ENCODE data around the gene AFG3L2. TPM values are rescaled to one million over a fixed set of nuclear protein-coding genes. Genes with fewer than 3 reads are reported as not detected.

Gene AFG3L2
- total RNA-seq = 57.3 and 57.5 TPM in 2 replicates

DNA sequence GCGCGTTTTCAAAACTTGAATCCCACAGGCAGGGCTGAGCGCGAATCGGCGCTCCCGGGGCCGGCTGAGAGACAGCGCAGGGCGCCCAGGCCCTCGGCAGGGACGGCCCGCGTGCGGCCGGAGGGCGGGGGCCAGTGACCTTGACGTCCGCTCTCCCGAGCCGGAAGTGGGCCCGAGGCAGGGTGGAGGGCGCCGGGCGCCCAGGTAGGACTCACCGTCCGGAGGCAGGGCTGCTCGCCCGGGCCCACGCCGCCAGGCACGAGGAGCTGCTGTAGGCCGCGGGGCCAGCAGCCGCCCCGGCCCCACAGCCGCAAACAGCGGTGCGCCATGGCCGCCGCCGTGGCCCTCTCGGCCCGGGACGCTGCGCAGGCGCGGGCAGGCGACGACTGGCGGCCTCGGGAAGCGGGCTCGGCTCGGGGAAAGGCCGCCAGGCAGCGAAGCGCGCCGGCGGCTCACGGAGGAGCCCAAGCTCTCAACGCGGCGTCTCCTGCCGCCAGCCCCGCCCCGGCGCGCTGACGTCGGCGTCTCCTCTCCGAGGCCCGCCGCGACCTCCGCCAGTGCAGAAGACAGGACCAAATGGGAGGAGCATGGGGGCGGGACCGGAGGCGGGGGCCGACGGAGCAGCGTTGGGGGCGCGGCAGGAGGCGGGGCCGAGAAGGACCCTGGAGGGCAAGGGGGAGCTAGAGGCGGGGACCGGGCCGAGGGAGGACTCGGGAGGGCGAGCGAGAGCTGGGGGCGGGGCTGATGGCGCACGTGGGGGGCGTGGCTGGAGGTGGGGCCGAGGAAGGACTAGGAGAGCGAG, at the start of gene AFG3L2:
TSS of gene AFG3L2 (minus strand) at position 474 of the 802 bp plus-strand sequence. CDS start at position 329, 145 bp downstream.

DNA sequence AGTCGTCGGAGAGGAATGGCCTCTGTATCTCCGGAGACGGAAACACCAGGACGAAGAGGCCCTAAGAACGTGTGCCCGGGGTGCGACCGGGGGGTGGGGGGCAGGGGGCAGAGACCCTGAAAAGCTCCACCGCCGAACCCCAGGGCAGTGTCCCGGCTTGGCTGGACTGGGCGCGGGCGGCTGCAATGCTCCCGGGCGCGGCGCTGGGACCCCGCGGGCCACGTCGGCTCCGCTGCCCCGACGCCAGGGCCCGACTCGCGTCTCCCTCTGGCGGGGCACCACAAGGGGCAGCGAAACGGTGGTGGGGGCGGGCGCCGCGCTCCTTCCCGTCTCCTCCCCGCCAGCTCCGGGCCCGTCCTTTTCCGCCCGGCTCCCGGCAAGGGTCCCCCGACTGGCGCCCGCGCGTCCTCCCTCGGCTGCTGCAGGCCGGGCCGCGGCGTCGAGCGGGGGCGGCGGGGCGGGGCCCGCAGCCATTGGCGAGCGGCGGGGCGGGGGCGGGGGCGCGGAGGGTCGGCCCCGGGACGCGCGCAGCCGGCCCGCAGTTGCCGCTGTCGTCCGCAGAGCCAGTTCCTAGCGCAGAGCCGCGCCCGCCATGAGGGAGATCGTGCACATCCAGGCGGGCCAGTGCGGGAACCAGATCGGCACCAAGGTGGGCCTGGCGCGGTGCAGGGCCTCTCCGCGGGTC, 69.2 kb downstream of the AFG3L2 start, which contains the start of gene TUBB6:
TSS of gene TUBB6 (plus strand) at position 541 of the 685 bp plus-strand sequence. CDS start at position 593, 52 bp downstream.

Other genes with a start within 250 kb of the AFG3L2 start
- 0.46 and 2.3 TPM in 2 replicates for gene CIDEA, start 122.9 kb downstream of the AFG3L2 start, total RNA-seq
- 751 and 1,281 TPM in 2 replicates for gene TUBB6, start 69.0 kb downstream of the AFG3L2 start, total RNA-seq
- gene PRELID3A, start 30.7 kb upstream of the AFG3L2 start, total RNA-seq = 1.3 and 2.0 TPM in 2 replicates